ENCODE measurements around the gene SLC25A33.

SLC25A33 gene

GRCh38 chr1:9530320-9530719 is 8.9 kb upstream of the SLC25A33 start:
- Mint-ChIP-seq H3K4me3 (no peak overlapping the region), H3K36me3 (no peaks in the 10 kb centered on the region), H3K4me1 (no peaks in the 10 kb centered on the region), H3K27me3 (no peaks in the 10 kb centered on the region), H3K27ac (no peak overlapping the region), H3K9me3 (no peaks in the 10 kb centered on the region)

GRCh38 chr1:9534953-9535352 is 4.3 kb upstream of the SLC25A33 start:
- H3K4me3 Mint-ChIP-seq = no peak overlapping the region
- no peak overlapping the region for H3K27ac Mint-ChIP-seq
- no peaks in the 10 kb centered on the region for H3K36me3 Mint-ChIP-seq
- H3K4me1 Mint-ChIP-seq = peaks cover 14% of the 10 kb centered on the region
- H3K27me3 Mint-ChIP-seq = no peaks in the 10 kb centered on the region
- no peaks in the 10 kb centered on the region for H3K9me3 Mint-ChIP-seq

- H3K4me3 Mint-ChIP-seq = no peak overlapping the region
These were observed 3.0 kb upstream of the SLC25A33 start for GRCh38 chr1:9536301-9536700.

GRCh38 chr1:9537863-9538668 is 1.2 kb upstream of the SLC25A33 start:
- no peaks in the 10 kb centered on the region for H3K9me3 Mint-ChIP-seq
- H3K27me3 Mint-ChIP-seq = no peaks in the 10 kb centered on the region
- peak overlapping the region; percentile 37 for H3K27ac Mint-ChIP-seq
- H3K4me1 Mint-ChIP-seq = peaks cover 37% of the 10 kb centered on the region
- no peaks in the 10 kb centered on the region for H3K36me3 Mint-ChIP-seq
- H3K4me3 Mint-ChIP-seq = peak overlapping the region; percentile 40

More at GRCh38 chr1:9536301-9536700, 3.0 kb upstream of the SLC25A33 start:
- Mint-ChIP-seq H3K36me3 (no peaks in the 10 kb centered on the region), H3K27ac (no peak overlapping the region), H3K4me1 (peaks cover 23% of the 10 kb centered on the region), H3K9me3 (no peaks in the 10 kb centered on the region), H3K27me3 (no peaks in the 10 kb centered on the region)

GRCh38 chr1:9538669-9539164 is 548 bp upstream of the SLC25A33 start:
- Mint-ChIP-seq H3K4me1 (peaks cover 37% of the 10 kb centered on the region), H3K4me3 (peak overlapping the region; percentile 79), H3K27me3 (no peaks in the 10 kb centered on the region), H3K27ac (peak overlapping the region; percentile 84), H3K36me3 (no peaks in the 10 kb centered on the region), H3K9me3 (no peaks in the 10 kb centered on the region)

GRCh38 chr1:9539829-9540550 is 725 bp downstream of the SLC25A33 start:
- Mint-ChIP-seq H3K9me3 (no peaks in the 10 kb centered on the region), H3K27ac (peak overlapping the region; percentile 84), H3K4me1 (peaks cover 43% of the 10 kb centered on the region), H3K4me3 (peak overlapping the region; percentile 92), H3K36me3 (no peaks in the 10 kb centered on the region), H3K27me3 (no peaks in the 10 kb centered on the region)

- Mint-ChIP-seq H3K27ac (no peak overlapping the region), H3K27me3 (no peaks in the 10 kb centered on the region), H3K36me3 (no peaks in the 10 kb centered on the region), H3K4me1 (peaks cover 50% of the 10 kb centered on the region), H3K4me3 (peak overlapping the region; percentile 47), H3K9me3 (no peaks in the 10 kb centered on the region)
These were observed 3.2 kb downstream of the SLC25A33 start for GRCh38 chr1:9542430-9542829.

GRCh38 chr1:9544926-9545325 is 5.7 kb downstream of the SLC25A33 start:
- H3K9me3 Mint-ChIP-seq = no peaks in the 10 kb centered on the region
- H3K4me3 Mint-ChIP-seq = no peak overlapping the region
- H3K27me3 Mint-ChIP-seq = no peaks in the 10 kb centered on the region
- H3K4me1 Mint-ChIP-seq = peaks cover 44% of the 10 kb centered on the region
- no peak overlapping the region for H3K27ac Mint-ChIP-seq
- no peaks in the 10 kb centered on the region for H3K36me3 Mint-ChIP-seq

GRCh38 chr1:9549955-9550546 is 10.8 kb downstream of the SLC25A33 start:
- peaks cover 18% of the 10 kb centered on the region for H3K4me1 Mint-ChIP-seq
- no peak overlapping the region for H3K27ac Mint-ChIP-seq
- H3K27me3 Mint-ChIP-seq = no peaks in the 10 kb centered on the region
- H3K4me3 Mint-ChIP-seq = no peak overlapping the region
- no peaks in the 10 kb centered on the region for H3K9me3 Mint-ChIP-seq
- H3K36me3 Mint-ChIP-seq = no peaks in the 10 kb centered on the region

GRCh38 chr1:9551984-9552383 is 12.7 kb downstream of the SLC25A33 start:
- H3K36me3 Mint-ChIP-seq = peaks cover 9% of the 10 kb centered on the region
- H3K27ac Mint-ChIP-seq = no peak overlapping the region
- H3K4me3 Mint-ChIP-seq = no peak overlapping the region
- no peaks in the 10 kb centered on the region for H3K27me3 Mint-ChIP-seq
- peaks cover 12% of the 10 kb centered on the region for H3K4me1 Mint-ChIP-seq
- no peaks in the 10 kb centered on the region for H3K9me3 Mint-ChIP-seq

GRCh38 chr1:9553736-9554144 is 14.5 kb downstream of the SLC25A33 start:
- Mint-ChIP-seq H3K27ac (no peak overlapping the region), H3K4me3 (no peak overlapping the region), H3K27me3 (no peaks in the 10 kb centered on the region), H3K4me1 (peaks cover 21% of the 10 kb centered on the region), H3K36me3 (peaks cover 13% of the 10 kb centered on the region), H3K9me3 (no peaks in the 10 kb centered on the region)

- Mint-ChIP-seq H3K4me3 (no peak overlapping the region), H3K4me1 (peaks cover 31% of the 10 kb centered on the region), H3K9me3 (no peaks in the 10 kb centered on the region), H3K27ac (no peak overlapping the region), H3K36me3 (peaks cover 15% of the 10 kb centered on the region), H3K27me3 (no peaks in the 10 kb centered on the region)
These were observed 16.7 kb downstream of the SLC25A33 start for GRCh38 chr1:9555942-9556341.

GRCh38 chr1:9557624-9558023 is 18.4 kb downstream of the SLC25A33 start:
- Mint-ChIP-seq H3K27me3 (no peaks in the 10 kb centered on the region), H3K27ac (no peak overlapping the region), H3K4me3 (no peak overlapping the region), H3K36me3 (peaks cover 17% of the 10 kb centered on the region), H3K9me3 (no peaks in the 10 kb centered on the region), H3K4me1 (peaks cover 36% of the 10 kb centered on the region)

- Mint-ChIP-seq H3K27me3 (no peaks in the 10 kb centered on the region), H3K36me3 (peaks cover 17% of the 10 kb centered on the region), H3K4me1 (peaks cover 36% of the 10 kb centered on the region), H3K4me3 (no peak overlapping the region), H3K27ac (peak overlapping the region; percentile 31), H3K9me3 (no peaks in the 10 kb centered on the region)
These were observed 19.1 kb downstream of the SLC25A33 start for GRCh38 chr1:9558271-9558945.

- peak overlapping the region; percentile 31 for H3K27ac Mint-ChIP-seq
- H3K27me3 Mint-ChIP-seq = no peaks in the 10 kb centered on the region
- no peak overlapping the region for H3K4me3 Mint-ChIP-seq
- H3K4me1 Mint-ChIP-seq = peaks cover 33% of the 10 kb centered on the region
- no peaks in the 10 kb centered on the region for H3K9me3 Mint-ChIP-seq
- peaks cover 17% of the 10 kb centered on the region for H3K36me3 Mint-ChIP-seq
These were observed 19.8 kb downstream of the SLC25A33 start for GRCh38 chr1:9558946-9559545.

Data from activated naive CD4-positive, alpha-beta T cell treated with anti-CD3 and anti-CD28 coated beads, Interleukin-2, amount 50 U/mL, for 24 hours (primary cell).